Inflammatory macrophage treated with lipopolysaccharide for 4 hours (primary cell): ENCODE data around the gene SPRED2.
A peak's percentile ranks its signal among the peaks of the same experiment; 100 is the strongest.
"Not testable (repeated sequence)": the region's sequence is repeated elsewhere in the genome, so short reads cannot be mapped to it uniquely, and the experiment has no call there.

Experiments used
- DNase-seq: peaks from one replicate; pipeline ENCODE4 v3.0.0-alpha.2; 2020

The SPRED2 gene

DNA sequence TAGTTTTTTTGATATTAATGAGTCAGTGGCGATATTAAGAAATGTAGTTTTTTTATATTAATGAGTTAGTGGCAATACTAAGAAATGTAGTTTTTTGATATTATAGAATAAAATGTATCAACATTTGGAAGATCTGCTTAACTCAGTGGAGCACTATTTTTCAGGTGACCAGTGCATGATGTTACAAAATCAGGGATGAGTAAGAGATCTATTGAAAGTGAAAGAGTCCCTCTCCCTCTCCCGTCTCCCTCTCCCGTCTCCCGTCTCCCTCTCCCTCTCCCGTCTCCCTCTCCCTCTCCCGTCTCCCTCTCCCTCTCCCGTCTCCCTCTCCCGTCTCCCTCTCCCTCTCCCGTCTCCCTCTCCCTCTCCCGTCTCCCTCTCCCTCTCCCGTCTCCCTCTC, 94.5 kb downstream of the SPRED2 start:
- not testable (repeated sequence) for DNase-seq

DNA sequence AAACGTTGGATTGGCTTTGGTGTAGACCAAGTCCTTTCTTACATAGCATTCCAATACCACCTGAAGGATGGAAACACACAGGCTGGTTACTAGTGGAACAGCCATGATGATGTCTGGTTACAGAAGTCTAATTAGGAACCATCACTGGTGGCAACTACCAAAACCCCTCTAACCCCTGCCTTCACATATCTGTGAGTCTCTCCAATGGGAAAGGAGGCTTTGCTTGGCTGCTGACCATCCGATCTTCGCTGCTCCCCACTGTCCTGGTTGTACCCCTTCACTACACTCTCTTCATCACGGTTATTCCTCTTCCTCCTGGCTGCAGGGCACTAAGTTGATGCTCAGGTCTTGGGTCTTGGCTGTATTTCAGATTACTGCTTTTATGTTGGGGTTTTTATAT, 97.7 kb downstream of the SPRED2 start:
- DNase-seq, result no peak

DNA sequence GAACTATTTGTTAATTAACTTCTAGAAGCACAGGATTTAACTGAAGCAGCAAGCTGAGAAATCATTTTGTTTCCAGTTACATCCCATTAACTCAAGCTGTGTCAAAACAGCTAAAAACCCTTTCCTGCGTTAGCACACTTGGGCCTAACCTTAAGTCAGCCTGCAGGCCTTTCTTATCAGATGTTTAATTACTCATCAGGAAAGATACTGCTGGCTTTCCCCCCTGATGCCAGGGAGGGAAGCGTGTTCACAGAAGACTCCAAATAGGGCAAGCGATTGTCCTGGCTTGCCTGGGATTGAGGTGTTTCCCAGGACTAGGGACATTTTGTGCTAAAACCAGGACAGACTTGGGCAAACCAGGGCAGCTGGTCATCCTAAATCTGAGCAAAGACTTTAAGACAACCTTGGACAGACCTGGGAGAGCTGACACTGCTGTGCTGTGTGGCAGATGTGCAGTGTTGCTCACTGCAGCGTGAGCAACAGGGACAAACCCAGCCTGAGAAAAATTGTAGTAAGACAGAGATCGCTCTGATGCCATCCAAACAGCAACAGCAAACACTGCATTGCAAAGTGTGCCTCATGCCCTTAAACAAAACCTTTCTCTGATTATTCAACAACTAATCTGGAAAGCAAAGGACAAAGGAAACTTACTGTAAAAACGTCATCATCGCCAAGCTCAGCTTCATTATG, 100.9 kb downstream of the SPRED2 start:
- DNase-seq, result no peak

DNA sequence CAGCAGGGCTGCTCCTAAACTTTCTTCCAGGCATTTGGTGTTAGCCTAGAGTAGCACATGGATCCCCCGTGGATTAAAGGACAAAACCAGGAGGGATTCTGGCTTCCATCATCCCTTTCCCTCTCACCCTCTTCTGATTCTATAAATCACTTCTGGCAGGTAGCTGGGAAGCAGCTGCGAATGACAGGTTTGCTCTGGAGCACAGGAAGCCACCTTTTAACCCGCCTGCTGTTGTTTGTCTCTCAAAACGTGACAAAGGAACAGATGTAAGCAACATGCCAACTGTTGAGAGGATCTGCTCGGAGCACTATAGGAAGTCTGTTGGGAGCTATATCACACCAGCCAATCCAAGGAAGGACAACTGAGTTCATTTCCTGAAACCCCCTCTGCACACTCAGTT, 102.9 kb downstream of the SPRED2 start:
- DNase-seq, result no peak

DNA sequence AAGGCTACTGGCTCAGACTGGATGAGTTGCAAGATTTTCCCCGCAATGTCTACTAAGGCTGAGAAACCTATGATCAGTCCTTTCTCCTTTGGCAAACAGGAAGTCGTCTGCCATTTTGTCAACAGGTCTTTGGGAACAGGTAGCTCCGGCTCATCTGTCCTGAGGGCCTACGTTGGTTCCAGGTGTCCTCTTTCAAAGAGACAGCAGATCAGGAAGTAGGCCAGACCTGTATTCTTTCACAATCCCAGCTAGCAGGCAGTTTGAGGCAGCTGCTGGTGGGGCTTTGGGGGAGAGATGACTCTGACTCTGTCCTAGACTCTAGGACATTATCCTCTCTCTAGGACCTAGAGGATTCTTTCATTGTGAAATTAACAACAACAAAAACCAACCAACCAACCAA, 106.1 kb downstream of the SPRED2 start:
- DNase-seq, result no peak

DNA sequence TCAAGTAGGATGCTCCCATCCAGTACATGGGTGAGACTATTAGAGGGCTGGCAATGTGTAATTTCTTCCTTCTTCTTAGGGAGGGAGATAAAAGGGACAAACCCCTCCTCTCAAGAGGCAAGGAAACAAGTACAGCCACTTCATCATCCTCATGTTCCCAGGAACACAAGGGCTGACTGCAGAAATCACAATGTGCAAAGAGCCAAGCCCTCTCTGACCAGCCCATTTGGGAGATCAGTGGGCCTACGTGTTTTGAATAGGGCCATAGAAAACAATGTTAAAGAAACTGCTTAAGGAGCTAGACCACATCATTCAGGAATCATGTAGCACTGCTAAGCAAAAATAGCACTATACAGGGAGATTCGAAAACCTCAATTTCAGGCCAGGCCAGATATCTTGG, 107.3 kb downstream of the SPRED2 start:
- no peak for DNase-seq

DNA sequence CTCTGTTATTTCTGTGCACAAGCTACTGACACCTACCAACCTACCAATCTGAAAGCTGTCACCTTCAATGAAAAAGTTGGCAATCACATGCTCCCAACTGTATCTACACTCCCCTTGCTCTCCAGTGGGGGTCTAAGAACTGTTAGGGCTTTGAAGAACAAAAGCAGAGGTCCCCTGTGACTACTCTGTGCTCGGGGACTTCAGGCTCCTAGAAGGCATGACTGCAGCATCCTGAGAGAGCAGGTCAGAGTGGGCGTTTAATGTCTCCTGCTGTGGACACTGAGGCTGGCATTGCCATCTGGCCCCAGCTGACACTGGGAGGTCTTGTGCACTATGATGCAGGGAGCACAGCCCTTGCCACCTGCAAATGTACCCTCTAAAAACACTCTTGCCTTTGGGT, 111.5 kb downstream of the SPRED2 start:
- no peak for DNase-seq

DNA sequence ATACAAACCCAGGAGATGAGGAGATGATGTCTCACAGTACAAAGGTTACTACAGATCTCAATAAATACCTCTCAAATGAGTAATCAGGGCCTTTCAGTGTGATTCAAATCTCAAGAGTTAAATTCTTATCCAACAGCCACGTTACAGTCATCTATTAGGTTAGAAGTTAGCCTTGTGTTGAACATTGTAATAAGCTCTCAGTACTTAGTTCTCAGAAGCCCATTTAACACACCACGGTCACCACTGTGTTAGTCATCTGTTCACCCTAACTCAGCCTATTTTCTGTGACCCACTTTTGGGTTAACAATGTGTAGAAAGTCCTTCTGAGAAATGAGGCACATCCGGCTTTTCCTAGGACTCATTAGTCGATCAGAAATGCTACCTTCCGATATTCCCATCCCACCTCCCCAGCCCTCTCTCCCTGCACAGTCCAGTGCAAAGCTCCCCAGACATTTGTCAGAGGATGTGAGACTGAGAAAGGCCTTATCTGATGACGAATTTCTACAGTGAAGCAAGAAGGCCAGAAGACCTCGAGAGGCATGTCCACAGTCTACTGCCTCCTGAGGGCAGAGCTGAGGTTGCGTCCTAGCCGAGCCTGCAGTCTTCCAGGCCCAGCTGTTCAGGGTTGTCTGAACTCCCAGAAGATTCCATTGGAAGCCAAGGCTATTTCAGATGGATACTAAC, 112.2 kb downstream of the SPRED2 start:
- peak; percentile 21 for DNase-seq

DNA sequence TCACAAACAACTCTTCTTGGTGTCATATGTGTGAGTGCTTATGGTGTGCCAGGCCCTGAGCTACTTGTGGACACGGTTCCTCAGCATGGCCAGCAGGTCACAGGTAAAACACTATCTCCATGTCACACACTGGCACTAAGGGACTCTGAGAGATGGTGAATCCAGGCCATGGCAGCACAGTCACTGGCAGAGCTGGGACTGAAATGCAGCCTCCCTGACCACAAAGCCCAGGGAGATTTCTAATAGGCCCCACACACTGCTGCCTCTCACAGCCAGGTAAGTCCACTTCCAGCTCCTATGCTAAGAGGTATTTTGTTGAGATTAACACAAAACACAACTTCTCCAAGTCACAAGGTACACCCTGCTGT, 112.7 kb downstream of the SPRED2 start:
- no peak for DNase-seq

DNA sequence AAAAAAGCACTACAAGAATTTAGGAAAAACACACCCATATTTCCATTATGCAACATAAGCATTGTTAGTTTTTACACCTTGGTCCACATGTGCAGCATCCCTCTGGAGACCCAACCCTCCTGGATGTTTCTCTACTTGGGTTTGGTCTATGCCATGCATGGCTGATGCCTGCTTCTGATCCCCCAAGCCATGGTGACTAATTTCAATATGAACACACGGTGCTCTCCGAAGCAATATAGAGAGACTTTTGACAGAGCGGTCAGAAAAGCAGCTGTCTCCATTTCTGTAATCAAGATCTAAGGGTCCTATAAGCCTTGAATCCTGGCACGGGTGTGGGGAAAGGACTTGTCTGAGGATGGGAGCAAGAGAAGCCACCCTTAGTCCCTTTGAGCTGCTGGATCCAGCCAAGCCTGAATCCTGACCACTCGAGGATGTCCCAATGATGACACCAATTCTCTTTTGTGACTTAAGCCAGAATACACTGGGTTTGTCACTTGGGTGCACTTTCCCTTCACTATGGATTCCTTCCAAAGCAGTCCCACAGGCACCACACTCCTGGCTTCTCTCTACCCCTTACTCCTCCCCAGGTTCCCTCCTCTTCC, 113.2 kb downstream of the SPRED2 start:
- DNase-seq, result no peak

DNA sequence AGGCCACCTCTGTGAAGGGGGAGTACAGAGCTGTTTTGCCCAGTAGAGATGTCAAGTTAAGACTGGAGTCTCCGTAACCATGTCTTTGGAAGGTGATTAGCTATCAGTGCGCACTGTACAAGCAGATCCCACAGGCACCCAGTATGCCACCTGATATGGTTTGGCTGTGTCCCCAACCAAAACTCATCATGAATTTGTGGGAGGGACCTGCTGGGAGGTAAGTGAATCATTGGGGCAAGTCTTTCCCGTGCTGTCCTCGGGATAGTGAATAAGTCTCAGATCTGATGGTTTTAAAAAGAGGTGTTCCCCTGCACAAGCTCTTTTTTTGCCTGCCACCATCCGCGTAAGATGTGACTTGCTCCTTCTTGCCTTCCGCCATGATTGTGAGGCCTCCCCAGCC, 114.6 kb downstream of the SPRED2 start:
- no peak for DNase-seq

DNA sequence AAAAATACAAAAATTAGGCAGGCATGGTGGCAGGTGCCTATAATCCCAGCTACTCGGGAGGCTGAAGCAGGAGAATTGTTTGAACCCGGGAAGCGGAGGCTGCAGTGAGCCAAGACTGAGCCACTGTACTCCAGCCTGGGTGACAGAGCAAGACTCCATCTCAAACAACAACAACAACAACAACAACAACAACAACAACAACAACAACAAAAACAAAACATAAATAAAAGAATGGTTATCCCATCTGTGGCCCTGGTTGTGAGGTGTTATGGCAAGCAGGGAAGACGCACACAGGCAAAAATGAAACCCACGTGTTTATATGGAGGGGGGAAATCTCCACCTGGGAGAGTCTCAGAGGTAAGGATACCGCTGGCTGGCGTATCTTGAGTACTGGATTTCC, 115.0 kb downstream of the SPRED2 start:
- DNase-seq, result not testable (repeated sequence)

DNA sequence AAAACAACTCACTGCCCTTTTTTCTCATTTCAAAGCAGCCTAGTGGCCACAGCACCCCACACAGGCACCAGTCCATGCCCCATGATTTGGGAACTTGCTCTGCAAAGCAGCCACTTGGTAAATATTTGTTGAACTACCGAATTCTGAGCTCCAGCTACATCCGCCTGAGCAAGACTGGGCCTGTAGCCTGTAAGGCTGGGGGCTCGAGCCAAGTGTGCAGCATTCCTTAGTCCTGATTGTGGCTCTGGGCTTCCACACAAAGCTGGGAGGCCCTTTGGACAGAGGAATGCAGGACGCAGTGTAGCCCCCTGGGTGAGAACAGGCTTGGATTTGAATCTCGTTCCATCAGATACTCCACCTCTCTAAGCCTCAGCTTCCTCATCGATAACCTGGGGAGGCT, 116.3 kb downstream of the SPRED2 start:
- DNase-seq, result no peak

DNA sequence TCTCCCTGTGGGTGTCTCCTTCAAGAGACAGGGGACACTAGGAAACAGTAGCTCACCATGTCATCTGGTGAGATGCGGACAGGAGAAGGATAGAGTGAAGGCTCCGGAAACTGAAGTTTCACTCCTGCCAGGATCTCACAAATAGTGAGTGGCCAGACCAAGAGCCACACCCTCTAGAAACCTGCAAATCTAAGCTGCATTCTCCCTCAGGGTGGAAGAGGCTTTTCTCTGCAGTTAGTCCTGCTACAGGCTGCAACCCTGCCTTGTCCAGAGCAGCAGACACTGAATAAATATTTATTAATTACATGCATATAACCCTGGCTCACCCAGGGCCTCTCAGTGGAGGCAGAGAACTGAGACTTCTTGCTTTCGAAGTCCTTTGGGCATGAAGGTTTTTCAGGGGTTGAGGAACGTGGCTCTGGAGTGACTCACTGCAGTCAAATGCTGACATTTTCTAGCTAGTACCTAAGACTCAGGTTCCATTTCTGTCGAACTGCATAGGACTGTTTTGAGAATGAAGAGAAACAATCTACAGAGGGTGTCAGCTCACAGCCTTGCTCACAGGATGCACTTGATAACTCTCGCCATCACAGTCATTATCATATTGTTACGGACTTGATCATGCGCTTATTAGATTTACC, 117.5 kb downstream of the SPRED2 start:
- DNase-seq, result no peak

DNA sequence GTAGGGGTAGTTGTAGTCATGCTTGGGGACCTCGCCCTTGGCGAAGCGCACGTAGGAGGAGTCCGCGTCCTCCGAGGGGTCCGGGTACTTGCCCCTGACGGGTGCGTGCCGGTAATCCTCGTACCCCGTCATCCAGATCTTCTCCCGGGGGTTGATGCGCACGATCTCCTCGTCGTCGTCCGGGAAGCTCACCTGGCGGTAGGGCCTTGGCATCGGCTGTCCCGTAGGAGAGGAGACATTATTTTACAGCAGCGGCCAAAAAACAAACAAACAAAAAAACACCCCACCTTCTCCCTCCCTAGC, 118.5 kb downstream of the SPRED2 start:
- no peak for DNase-seq

DNA sequence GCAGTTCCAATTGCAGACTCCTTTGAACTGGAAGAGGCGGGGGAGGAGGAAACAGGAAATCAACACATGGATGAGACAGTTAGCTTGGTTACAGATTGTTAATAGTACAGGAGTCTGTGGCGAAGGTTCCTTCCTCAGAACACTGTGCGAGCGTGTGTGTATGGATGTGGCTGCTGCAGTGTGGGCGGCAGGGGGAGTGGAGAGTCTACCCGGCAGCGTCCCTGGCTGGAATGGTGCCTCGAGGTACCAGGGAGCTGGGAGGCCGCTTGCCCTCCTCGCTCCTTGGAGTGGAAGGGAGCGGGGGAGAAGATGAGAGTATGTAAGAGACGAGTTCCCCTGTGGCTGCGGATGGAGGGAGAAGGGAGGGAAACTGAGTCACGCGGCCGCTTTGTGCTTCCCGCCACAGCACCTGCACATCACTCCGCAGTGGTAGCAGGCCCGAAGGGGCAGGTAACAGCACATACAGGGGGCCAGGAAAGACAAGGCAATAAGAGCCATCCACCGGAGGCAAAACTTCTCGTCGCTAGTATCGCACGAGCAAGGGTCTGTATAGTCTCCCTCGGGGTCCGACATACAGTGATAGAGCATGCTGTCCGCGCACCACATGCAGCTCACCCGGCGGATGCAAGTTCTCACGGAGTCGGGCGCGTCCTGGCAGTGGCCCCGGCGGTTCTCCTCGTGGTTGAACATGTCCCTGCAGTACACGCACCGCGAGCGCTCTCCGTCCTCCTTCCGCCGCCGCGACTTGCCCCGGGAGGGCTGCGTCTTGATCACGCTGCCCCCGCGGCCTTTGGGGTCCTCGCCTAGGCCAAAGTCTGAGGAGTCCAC, 119.1 kb downstream of the SPRED2 start:
- no peak for DNase-seq

DNA sequence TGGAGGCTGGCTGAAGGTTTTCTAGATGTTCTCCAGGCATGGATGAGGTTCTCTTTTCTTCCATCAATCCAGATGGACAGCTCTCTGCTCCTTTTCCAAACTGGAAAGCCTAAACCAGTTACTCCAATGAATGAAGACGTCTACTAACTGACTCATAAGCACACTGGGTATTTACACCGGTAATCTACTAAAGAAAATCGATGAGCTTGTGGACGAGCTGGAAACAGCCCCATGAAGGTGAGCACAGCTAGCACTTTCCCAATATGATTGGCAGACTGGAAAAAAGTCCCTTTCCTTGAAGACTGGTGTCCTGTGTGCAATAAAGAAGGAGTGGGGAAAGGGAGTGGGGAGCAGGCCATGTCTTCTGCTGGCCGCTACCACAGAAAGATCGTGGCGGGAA, 120.8 kb downstream of the SPRED2 start:
- no peak for DNase-seq

DNA sequence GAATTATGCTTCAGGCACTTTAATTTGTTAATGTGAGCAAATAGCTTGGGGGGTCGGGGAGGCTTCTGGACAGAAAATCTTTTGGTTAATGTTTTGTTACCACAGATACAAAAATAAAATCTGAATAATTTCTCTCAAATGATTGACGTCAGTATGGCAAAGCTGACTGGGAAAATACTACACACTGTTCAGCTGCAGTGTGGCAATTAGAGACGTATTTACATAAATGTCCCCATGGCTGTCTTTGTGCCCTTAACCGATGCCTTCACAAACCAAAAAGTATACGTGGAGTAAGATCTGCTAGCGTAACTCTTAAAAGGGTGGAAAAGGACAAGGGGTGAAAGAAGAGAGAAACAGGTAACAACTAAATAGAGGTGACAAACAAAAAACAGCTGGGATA, 121.3 kb downstream of the SPRED2 start:
- DNase-seq, result no peak

DNA sequence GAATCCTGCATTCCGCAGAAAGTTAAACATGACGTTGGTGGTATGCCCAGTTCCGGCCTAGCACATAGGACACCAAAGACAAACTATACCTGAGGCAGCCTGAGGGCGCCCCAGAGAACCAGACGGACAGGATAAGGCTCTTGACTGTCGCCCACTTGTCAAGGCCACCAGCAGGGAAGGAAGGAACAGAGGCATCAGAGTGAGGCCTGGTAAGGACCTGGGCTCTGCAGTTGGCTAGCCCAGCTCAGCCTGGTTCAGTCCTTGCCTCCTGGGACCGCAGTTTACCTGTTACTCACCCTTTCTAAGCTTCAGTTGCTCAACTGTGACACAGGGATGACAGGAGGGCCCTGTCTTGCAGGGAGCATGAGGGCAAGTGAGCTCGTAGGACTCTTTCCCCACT, 122.7 kb downstream of the SPRED2 start:
- DNase-seq, result no peak

DNA sequence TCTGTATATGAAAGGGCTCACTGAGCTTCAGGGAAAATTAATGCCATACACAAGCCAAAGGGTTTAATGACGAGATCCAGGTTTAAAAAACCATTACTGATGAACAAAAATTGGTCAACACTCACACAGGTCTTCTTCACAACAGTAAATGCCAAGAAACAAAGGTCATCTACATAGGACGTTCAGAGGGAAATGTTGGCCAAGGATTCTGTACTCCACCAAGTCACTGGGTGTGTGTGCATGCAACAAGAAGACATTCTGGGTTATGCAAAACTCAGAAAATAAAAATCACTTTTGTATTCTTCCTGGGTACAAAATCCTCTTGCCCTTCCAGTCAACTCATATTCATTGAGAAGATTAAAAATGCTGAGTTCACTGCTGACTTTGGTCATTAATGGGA, 126.5 kb downstream of the SPRED2 start:
- DNase-seq, result no peak

DNA sequence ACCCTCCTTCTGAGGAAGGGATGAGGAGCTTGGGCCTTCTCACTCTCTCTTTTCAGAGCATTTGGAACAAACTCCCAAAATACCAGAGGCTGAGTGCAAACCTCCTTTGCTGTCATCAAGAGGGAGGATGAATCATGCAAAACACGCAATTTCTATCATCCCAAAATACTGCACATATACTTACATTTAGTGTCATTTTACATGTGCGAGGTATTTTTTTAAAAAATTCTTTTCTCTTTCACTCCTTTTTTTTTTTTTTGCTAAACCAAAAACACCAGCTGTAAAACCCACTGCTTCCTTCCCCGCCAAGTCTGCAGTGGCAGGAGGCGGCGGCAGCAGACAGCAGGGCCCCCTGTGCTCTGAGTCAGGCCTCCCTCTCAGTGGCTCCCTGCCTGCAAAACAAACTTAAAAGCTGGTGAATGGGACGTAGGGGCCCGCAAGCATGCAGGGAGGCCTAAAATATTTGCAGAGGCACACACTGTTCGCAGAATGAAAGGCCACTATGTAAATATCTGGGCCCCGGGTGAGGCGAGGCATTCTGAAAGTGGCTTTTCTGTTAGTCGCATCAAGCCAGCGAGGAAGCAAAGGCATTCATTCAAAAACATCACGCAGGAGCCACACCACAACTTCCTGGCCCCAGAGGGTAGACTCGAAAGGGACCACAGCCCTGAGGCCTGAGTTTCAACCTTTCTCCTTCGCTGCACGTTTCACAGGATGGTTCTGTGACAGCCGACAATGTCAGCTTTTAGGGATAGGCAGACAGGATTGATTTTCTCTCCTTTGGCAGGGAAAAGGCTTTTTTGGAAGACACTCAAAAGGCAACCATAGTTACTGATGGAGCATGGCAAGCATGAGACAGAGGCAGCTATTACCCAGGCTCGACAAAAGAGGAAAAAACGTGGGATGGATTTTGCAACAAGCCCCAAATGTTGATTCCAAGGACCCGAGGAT, 131.4 kb downstream of the SPRED2 start:
- no peak for DNase-seq

DNA sequence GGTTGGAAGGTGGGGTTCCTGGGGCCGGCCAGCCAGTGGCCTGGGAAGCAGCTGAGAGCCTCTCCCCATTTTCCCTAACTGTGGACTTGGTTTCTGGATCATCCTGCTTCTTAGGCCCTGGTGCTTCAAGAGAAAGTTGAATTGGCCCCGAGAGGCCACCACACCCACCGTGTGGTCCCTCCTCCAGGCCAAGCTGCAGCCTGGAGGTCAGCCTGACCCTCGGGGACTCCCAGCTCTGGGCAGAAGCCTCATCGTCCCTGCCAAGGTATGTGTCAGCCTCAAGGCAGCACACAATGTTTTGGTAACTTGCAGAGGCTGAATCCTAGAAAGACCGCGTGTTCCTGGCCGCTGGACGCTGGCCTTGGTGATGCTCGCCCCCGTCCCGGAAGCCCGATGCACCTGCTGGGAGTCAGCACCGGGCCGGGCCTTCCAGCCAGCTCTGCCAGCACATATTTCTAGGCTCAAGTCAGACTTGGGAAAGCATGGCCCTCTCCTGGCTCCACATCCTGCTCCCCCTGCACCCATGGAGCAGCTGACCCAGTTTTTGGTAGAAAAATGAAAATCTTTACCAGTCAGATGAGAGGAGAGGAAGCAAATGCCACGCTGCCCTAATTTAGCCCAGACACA, 132.2 kb downstream of the SPRED2 start:
- DNase-seq, result no peak
